Right renal pelvis (tissue), 4 donors: ENCODE data around the gene SMAD6. TPM values are rescaled to one million over a fixed set of nuclear protein-coding genes. Genes with fewer than 3 reads are reported as not detected.

ENCODE experiments used
- DNase-seq, 4 donors: peaks; one replicate each; pipeline ENCODE4 v3.0.0-alpha.2; 2013; ENCODE audit warnings: low read depth in 4 of 4, low spot score in 3 of 4, missing footprints in 1 of 4
- polyA plus RNA-seq, 4 donors: library from polyadenylated mRNA; unstranded; fragments of 120-200 nt; gene quantifications; one replicate each; pipeline ENCODE4 v1.2.1, GENCODE V29; 2013; ENCODE audit not compliant: insufficient read length in 4 of 4

SMAD6 gene
- polyA plus RNA-seq, 4 donors, result 27.9 to 45.7 (median 31.4) TPM

GRCh38 chr15:66768987-66769386 is 67.0 kb downstream of the SMAD6 start:
- no peak for DNase-seq

DNA sequence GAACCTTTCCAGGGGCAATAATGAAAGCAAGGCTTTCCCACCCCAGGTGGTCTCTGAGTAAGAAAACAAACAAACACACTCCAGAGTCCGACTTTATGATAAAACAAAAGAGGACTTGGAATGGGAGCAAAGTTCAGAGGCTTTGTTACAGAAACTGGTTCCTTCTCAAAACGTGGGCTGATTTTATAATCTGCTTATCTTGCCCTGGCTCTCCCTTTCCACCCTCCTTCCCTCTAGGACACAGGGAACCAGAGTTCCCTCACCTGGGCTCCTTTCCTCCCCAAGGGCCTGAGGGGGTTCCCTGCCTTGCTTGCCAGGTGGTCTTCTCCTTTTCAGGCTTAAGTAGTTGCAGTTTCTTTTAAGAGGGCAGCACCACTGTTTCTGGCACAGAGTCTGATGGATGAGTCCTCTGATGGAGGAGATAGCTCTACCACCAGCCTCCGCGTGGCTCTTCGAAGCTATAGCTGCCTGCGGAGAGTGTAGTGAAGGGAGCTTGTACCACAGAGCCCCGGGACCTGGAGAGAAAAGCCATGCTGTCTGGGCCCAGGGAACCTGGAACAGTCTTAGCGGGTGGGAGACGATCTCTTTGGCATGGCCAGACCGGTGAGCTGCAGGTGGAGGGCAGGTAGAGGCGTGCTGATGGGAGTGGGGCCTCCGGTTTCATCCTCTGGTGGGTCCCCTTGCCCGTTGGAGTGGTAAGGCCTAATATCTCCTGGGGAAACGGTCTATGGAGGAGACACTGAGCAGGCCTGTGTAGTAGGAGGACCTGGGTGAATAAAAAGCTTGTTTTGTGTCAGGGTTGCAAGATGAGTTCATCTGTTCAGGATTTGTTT is 68.7 kb downstream of the SMAD6 start:
- no peak for DNase-seq

DNA sequence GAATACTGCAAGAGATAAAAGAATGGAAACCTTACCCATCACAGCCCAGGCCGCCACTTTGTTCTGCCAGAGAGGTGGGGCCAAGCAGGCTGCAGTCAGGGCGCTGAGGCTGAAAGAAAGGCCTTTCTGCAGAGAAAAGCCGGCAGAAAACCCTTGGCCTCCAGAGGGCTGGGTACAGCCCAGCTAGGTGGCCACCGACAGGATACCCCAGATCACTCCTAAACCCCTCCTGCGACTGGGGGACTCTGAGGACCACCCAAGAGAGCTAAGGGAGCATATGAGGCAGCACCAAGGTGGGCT is 69.3 kb downstream of the SMAD6 start:
- no peak for DNase-seq

DNA sequence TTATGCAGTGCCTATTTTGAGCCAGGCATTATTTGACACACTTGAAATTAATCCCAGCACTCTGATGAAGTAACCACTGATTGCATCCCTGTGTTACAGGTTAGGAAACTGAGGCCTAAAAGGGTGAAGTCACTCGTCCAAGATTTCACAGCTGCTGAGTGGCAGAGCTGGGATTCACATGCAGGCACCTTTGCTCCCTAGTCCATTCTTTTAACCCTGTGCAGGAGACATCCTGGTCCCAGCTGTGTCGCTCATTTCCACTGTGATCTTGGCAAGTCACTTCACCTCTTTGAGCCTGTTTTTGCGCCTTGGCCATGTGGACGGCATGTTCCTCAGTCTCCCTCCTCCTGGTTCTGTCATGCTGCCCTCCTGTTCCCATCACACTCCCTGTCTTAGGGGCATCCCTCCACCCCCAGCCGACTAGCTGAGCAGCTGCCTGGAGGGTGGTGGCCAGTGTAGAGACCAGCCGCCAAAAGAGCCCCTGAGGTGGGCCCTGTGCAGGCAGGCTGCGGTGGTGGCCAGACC is 70.6 kb downstream of the SMAD6 start:
- no peak for DNase-seq

GRCh38 chr15:66773129-66773873 is 71.3 kb downstream of the SMAD6 start:
- DNase-seq, result peak in 3 of 4 donors; percentile 72 to 85 (median 83)

DNA sequence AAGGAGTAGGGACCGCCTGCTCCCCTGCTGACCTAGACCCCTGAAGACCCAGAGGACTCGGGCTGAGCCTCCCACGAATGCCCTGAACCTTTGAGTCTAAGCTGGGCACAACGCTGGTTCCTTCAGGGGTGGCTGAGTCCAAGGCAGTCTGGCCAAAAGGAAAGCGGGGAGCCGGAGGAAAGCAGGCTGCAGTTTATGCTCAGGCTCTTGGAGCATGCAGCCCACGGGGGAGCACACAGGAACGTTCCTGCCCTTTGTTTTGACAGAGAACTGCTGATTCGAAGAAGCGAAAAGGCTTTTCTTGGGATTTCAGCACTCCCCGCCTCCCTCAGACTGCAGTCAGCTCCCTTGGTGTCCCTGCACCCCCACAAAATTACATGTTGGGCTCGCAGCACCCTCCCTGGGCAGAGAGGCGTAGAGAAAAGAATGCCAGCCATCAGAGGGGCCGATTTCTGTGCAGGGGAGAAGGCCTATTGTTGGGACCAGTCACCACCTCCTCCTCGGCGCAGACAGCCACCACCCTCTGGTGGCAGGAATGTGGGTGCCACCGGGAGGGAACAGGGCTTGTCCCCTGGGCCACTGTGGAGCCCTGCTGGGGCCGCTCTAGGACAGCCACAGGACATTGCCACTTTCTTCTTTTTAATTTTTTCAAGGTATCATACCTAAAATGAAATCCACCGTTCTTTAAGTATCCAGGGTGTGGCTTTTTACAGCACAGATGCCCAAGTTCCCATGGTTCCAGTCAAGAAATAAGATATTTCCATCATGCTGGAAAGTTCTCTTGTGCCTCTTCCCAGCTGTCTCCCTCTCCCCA is 72.2 kb downstream of the SMAD6 start:
- DNase-seq, result peak; percentile 79 to 89 (median 86)

DNA sequence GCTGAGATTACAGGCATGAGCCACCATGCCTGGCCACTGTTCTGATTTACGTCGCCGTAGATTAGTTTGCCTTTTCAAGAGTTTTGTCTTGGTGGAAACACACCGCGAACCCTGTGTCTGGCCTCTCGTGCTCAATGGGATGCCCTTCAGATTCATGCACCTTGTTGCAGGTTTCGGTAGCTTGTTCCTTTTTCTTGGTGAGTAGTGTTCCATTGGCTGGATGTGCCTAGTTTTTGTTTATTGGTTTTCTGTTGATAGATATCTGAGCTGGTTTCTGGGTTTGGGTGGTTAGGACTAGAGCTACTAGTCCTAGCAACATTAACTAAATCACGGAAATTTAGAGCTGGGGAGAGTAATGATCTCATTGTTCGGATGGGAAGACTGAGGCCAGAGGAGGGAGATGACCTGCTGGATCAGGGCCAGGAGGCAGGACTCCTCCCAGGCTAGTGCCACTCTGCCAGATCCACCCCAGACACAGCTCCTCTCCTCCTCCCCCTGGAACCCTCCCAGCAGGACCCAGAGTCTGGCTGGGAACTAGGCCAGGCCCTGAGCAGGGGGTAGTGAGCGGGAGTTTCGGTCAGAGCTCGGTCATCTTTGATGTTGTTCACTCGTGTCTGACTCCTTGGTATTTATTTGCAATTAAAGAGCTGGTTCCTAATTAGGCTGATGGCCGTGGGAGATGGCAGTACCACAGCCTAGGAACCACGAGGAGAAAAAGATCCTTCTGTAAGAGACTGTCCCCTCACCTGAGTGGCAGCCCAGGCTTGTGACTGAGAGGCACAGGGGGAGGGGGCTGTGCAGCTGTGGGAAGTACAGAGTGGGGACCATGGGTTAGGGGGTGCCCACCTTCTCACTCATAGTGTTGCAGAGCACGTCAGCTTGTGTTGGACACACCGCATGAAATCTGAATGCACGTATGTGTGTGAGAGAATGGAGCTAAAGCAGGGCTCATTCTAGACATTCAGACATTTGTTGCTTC is 73.4 kb downstream of the SMAD6 start:
- DNase-seq, result peak in 1 of 4 donors; percentile 48

GRCh38 chr15:66777054-66777453 is 75.0 kb downstream of the SMAD6 start:
- no peak for DNase-seq

- DNase-seq, result no peak
Observed at GRCh38 chr15:66777596-66778313, 75.7 kb downstream of the SMAD6 start.

- no peak for DNase-seq
Observed at GRCh38 chr15:66778314-66778665, 76.3 kb downstream of the SMAD6 start.

DNA sequence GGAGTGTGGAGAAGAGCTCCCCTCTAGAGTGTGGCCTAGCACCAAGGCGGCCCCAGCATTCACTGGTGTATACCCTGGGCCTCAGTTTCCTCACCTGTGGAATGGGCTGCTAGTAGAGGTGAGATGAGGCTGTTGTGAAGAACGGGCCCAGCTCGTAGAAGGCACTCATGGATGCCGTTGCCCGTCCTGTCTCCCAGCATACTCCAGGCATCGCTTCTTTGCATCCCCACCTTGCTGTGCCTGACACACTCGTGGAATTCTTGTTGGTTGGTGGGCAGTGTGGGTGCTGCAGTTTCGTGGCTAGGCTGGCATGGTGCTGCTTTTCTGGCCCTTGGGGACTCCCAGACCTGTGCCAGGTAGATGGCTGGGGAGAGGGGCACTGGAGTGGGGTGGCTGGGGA is 76.7 kb downstream of the SMAD6 start:
- DNase-seq, result no peak

DNA sequence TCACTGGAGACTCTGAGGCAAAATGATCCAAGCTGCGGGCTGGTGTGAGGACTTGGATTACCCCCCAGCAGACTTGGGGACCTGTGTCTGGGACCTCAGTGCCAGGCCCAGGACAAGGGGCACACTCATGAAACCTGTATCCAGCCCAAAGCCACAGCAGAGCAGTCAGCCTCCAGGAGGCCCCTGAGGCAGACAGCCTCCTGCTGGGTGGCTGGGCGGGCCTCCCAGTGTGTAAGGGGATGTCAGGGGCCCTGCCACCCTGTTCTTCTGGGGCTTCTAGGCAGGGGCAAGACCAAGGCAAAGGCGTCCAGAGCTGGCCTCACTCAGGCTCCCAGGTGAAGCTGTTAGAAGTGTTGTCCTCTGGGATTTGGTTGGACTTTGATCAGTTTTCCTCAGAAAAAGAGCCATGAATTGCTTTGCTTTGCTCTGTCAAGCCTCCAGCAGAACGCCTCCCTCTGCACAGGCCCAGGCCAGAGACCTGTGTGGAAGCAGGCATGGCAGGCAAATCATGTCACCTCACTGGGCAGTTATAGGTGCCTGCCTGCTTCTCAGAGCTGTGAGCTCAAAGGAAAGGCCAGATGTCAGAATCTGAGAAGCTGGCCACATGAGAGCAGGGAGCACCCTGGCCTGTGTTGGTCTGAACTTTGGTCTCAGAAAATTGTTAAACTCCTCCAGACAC is 77.4 kb downstream of the SMAD6 start:
- DNase-seq, result no peak

GRCh38 chr15:66780172-66780972 is 78.3 kb downstream of the SMAD6 start:
- DNase-seq, result peak in 1 of 4 donors; percentile 48

GRCh38 chr15:66780973-66781718 is 79.1 kb downstream of the SMAD6 start:
- DNase-seq, result no peak

- DNase-seq, result no peak
Observed at GRCh38 chr15:66782785-66783184, 80.7 kb downstream of the SMAD6 start.

DNA sequence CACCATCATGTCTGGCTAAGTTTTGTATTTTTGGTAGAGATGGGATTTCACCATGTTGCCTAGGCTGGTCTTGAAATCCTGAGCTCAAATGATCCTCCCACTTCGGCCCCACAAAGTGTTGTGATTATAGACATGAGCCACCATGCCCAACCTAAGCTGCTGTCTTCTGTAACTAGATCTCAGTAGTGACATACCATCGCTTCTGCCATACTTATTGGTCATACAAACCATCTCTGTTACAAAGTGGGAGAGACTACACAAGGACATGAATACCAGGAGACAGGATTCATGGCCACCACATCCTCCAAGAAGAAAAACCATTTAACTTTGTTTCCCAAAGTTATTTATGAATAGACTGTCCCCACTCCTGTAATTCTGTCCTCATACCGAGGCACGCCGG is 81.3 kb downstream of the SMAD6 start:
- no peak for DNase-seq

- no peak for DNase-seq
Observed at GRCh38 chr15:66783725-66784124, 81.7 kb downstream of the SMAD6 start.
